HL-60 (cell line): Measurements from ENCODE around the gene C16orf74.

Source experiments
- CTCF ChIP-seq: IDR thresholded peaks from one replicate; pipeline ENCODE4 v1.5.1; 2011; ENCODE audit warnings: low read length, control low read depth, inconsistent platforms; ENCODE audit not compliant: insufficient read depth
- GABPA ChIP-seq: IDR thresholded peaks from 2 replicates; pipeline ENCODE4 v1.6.1; 2012; ENCODE audit warnings: low read depth
- POLR2AphosphoS5 ChIP-seq: IDR thresholded peaks from 2 replicates; pipeline ENCODE4 v1.6.1; 2012; ENCODE audit warnings: low read depth
- REST ChIP-seq: IDR thresholded peaks from 2 replicates; pipeline ENCODE4 v1.6.1; 2012; ENCODE audit warnings: low read depth; ENCODE audit not compliant: insufficient replicate concordance
- SPI1 ChIP-seq: IDR thresholded peaks from 2 replicates; pipeline ENCODE4 v1.6.1; 2012; ENCODE audit warnings: low read depth, mild to moderate bottlenecking, borderline replicate concordance

- no peak for TF ChIP-seq CTCF
- 0 out of 2 replicates have a peak, but pooled peaks have one; percentile 9 for TF ChIP-seq POLR2AphosphoS5
- no peak for TF ChIP-seq REST
- no peak for TF ChIP-seq GABPA
- TF ChIP-seq SPI1, result no peak
These were observed 82.0 kb downstream of the C16orf74 start for GRCh38 chr16:85668676-85669424.
